ENCODE results near the gene KLHL6.

GRCh38 chr3:183558495-183558894, 3.0 kb upstream of the KLHL6 start:
- no peak for TF ChIP-seq CTCF (IDR thresholded peaks at IDR 0.05)
- no peak for TF ChIP-seq POLR2A (IDR thresholded peaks at IDR 0.05)
